Thyroid gland (tissue), 4 donors: ENCODE data around the gene BICD2.

Source experiments
- CTCF ChIP-seq, 6 experiments: fragments of 200-600 bp in 3 of 6; fragments of 450-650 bp in 3 of 6; sonication (generic) in 3 of 6; IDR thresholded peaks; one replicate each; pipeline ENCODE4 v1.5.1; 2016 to 2019; ENCODE audit warnings: antibody characterized with exemption in 6 of 6, mild to moderate bottlenecking in 2 of 6, inconsistent platforms in 1 of 6, moderate library complexity in 1 of 6
- POLR2A ChIP-seq, 2 donors: fragments of 450-650 bp; IDR thresholded peaks; one replicate each; pipeline ENCODE4 v1.6.1; 2017; ENCODE audit warnings: antibody characterized with exemption in 2 of 2, mild to moderate bottlenecking in 2 of 2, moderate library complexity in 1 of 2

DNA sequence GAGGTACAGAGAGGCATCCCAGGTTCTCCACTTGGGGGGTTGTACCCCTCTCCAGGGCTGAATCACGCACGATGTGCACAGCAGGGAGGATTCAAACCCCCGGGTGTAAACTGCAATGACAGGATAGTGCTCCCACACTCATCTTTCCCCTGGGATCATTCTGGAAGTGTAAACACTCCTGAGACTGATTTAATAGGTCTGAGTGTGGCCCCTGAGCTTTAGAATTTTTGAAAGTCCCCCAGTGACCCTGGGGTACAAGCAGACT lies 16.5 kb downstream of the BICD2 start:
- TF ChIP-seq POLR2A (IDR thresholded peaks at IDR 0.05): no peak
- TF ChIP-seq CTCF (IDR thresholded peaks at IDR 0.05): no peak
